ENCODE results near the gene CENPO.

The CENPO gene

GRCh38 chr2:24792874-24793760, at the start of gene CENPO, which contains the start of gene PTRHD1:
Gene CENPO, plus strand, starts transcription at chr2:24793425. Its CDS starts 495 bp downstream, at chr2:24793920.
Gene PTRHD1, minus strand, starts transcription at chr2:24793391. Its CDS starts 14 bp downstream, at chr2:24793377.
- POLR2A ChIA-PET = interaction anchor here (0.6 to 1.8 kb wide), 10 partner anchors 13 to 1121 kb away, joined by 3 to 7 read pairs (median 3); no protein-coding TSS in a partner anchor
- CTCF ChIA-PET = no interaction called here
- DNase-seq (ENCODE audit: extremely low spot score) = peak; percentile 91
- TF ChIP-seq LEF1 (IDR thresholded peaks at IDR 0.05; ENCODE audit: borderline replicate concordance) = no peak
- TF ChIP-seq CTBP1 (IDR thresholded peaks at IDR 0.05; ENCODE audit: borderline replicate concordance) = no peak
- TF ChIP-seq L3MBTL2 (conservative IDR thresholded peaks at IDR 0.05) = peak; percentile 71
- TF ChIP-seq ELF4 (IDR thresholded peaks at IDR 0.05) = peak; percentile 64
- peak; percentile 42; the same call in 1 of the 2 replicates for TF ChIP-seq NFRKB (IDR thresholded peaks at IDR 0.05)
- no peak for TF ChIP-seq SP1 (IDR thresholded peaks at IDR 0.05)
- TF ChIP-seq FOXK2 (IDR thresholded peaks at IDR 0.05) = no peak
- no peak for TF ChIP-seq HDGF (IDR thresholded peaks at IDR 0.05; ENCODE audit: borderline replicate concordance)
- TF ChIP-seq FOXM1 (IDR thresholded peaks at IDR 0.05; ENCODE audit: borderline replicate concordance) = no peak

GRCh38 chr2:24743924-24744323, 49.3 kb upstream of the CENPO start:
- no peak for TF ChIP-seq ARNT (IDR thresholded peaks at IDR 0.05)
- no peak for TF ChIP-seq L3MBTL2 (conservative IDR thresholded peaks at IDR 0.05)
- no peak for TF ChIP-seq FOXK2 (IDR thresholded peaks at IDR 0.05)
- TF ChIP-seq NFRKB (IDR thresholded peaks at IDR 0.05) = no peak
- TF ChIP-seq BHLHE40 (IDR thresholded peaks at IDR 0.05; ENCODE audit: borderline replicate concordance) = no peak
- no peak for TF ChIP-seq ZNF384 (IDR thresholded peaks at IDR 0.05)
- no peak for TF ChIP-seq PKNOX1 (IDR thresholded peaks at IDR 0.05)
- no peak for TF ChIP-seq ELF4 (IDR thresholded peaks at IDR 0.05)
- no peak for TF ChIP-seq FOXM1 (IDR thresholded peaks at IDR 0.05; ENCODE audit: borderline replicate concordance)
- TF ChIP-seq LEF1 (IDR thresholded peaks at IDR 0.05; ENCODE audit: borderline replicate concordance) = no peak
- TF ChIP-seq CTBP1 (IDR thresholded peaks at IDR 0.05; ENCODE audit: borderline replicate concordance) = no peak
- no peak for TF ChIP-seq SUZ12 (IDR thresholded peaks at IDR 0.05)
- TF ChIP-seq FOXA1 (IDR thresholded peaks at IDR 0.05) = no peak
- TF ChIP-seq TARDBP (IDR thresholded peaks at IDR 0.05) = no peak
- TF ChIP-seq SP1 (IDR thresholded peaks at IDR 0.05) = no peak
- TF ChIP-seq HDGF (IDR thresholded peaks at IDR 0.05; ENCODE audit: borderline replicate concordance) = no peak
- ChIA-PET POLR2A (no interaction called here), CTCF (no interaction called here)
- DNase-seq (ENCODE audit: extremely low spot score) = no peak

- ChIA-PET POLR2A (no interaction called here), CTCF (no interaction called here)
- DNase-seq (ENCODE audit: extremely low spot score) = no peak
- TF ChIP-seq NFRKB (IDR thresholded peaks at IDR 0.05) (no peak), FOXA1 (IDR thresholded peaks at IDR 0.05) (no peak), FOXK2 (IDR thresholded peaks at IDR 0.05) (no peak), SUZ12 (IDR thresholded peaks at IDR 0.05) (no peak), LEF1 (IDR thresholded peaks at IDR 0.05; ENCODE audit: borderline replicate concordance) (no peak), ELF4 (IDR thresholded peaks at IDR 0.05) (no peak), TARDBP (IDR thresholded peaks at IDR 0.05) (no peak), L3MBTL2 (conservative IDR thresholded peaks at IDR 0.05) (no peak), FOXM1 (IDR thresholded peaks at IDR 0.05; ENCODE audit: borderline replicate concordance) (no peak), BHLHE40 (IDR thresholded peaks at IDR 0.05; ENCODE audit: borderline replicate concordance) (no peak), PKNOX1 (IDR thresholded peaks at IDR 0.05) (no peak), SP1 (IDR thresholded peaks at IDR 0.05) (no peak), CTBP1 (IDR thresholded peaks at IDR 0.05; ENCODE audit: borderline replicate concordance) (no peak)
Observed at GRCh38 chr2:24744356-24744755, 48.9 kb upstream of the CENPO start.

- DNase-seq (ENCODE audit: extremely low spot score) = no peak
- POLR2A ChIA-PET = no interaction called here
- TF ChIP-seq SP1 (IDR thresholded peaks at IDR 0.05) = no peak
- TF ChIP-seq FOXK2 (IDR thresholded peaks at IDR 0.05) = no peak
- TF ChIP-seq PKNOX1 (IDR thresholded peaks at IDR 0.05) = no peak
- no peak for TF ChIP-seq ARNT (IDR thresholded peaks at IDR 0.05)
- no peak for TF ChIP-seq ZNF384 (IDR thresholded peaks at IDR 0.05)
- TF ChIP-seq FOXM1 (IDR thresholded peaks at IDR 0.05; ENCODE audit: borderline replicate concordance) = no peak
- no peak for TF ChIP-seq NFRKB (IDR thresholded peaks at IDR 0.05)
- no peak for TF ChIP-seq LEF1 (IDR thresholded peaks at IDR 0.05; ENCODE audit: borderline replicate concordance)
- no peak for TF ChIP-seq BHLHE40 (IDR thresholded peaks at IDR 0.05; ENCODE audit: borderline replicate concordance)
- no peak for TF ChIP-seq HDGF (IDR thresholded peaks at IDR 0.05; ENCODE audit: borderline replicate concordance)
- no peak for TF ChIP-seq L3MBTL2 (conservative IDR thresholded peaks at IDR 0.05)
- TF ChIP-seq FOXA1 (IDR thresholded peaks at IDR 0.05) = no peak
- no peak for TF ChIP-seq SUZ12 (IDR thresholded peaks at IDR 0.05)
- TF ChIP-seq CTBP1 (IDR thresholded peaks at IDR 0.05; ENCODE audit: borderline replicate concordance) = no peak
- TF ChIP-seq TARDBP (IDR thresholded peaks at IDR 0.05) = no peak
- CTCF ChIA-PET = no interaction called here
Observed at GRCh38 chr2:24745825-24746224, 47.4 kb upstream of the CENPO start.

GRCh38 chr2:24747299-24747698, 45.9 kb upstream of the CENPO start:
- CTCF ChIA-PET = no interaction called here
- POLR2A ChIA-PET = no interaction called here
- no peak for DNase-seq (ENCODE audit: extremely low spot score)
- TF ChIP-seq FOXK2 (IDR thresholded peaks at IDR 0.05) (no peak), FOXA1 (IDR thresholded peaks at IDR 0.05) (no peak), FOXM1 (IDR thresholded peaks at IDR 0.05; ENCODE audit: borderline replicate concordance) (no peak), PKNOX1 (IDR thresholded peaks at IDR 0.05) (no peak), SP1 (IDR thresholded peaks at IDR 0.05) (no peak), L3MBTL2 (conservative IDR thresholded peaks at IDR 0.05) (no peak)
